ENCODE measurements around the gene PTGDR2.

PTGDR2 gene

GRCh38 chr11:60880643-60881282 lies 25.0 kb upstream of the PTGDR2 start:
- Histone ChIP-seq H2AFZ (ENCODE audit: low read length) (no peak overlapping the region), H4K91ac (ENCODE audit: low read depth, low read length, poor library complexity) (no peak overlapping the region), H3K14ac (ENCODE audit: low read length) (no peak overlapping the region), H3K79me1 (ENCODE audit: low read depth, low read length) (no peaks in the 10 kb centered on the region), H2AK5ac (ENCODE audit: low read depth, low read length) (no peak overlapping the region), H4K8ac (ENCODE audit: low read depth, low read length) (no peak overlapping the region), H3K27ac (replicated peaks; ENCODE audit: low read length) (no peak overlapping the region), H2BK12ac (ENCODE audit: low read length) (no peak overlapping the region), H3K4me3 (ENCODE audit: low read length in 2 of 2) (no peak overlapping the region), H3K4me1 (ENCODE audit: control insufficient read depth in 2 of 2, insufficient read depth in 1 of 2, low read depth in 1 of 2, low read length in 2 of 2) (peaks cover 0 to 6% of the 10 kb centered on the region in 2 donors), H2BK5ac (ENCODE audit: low read length) (no peak overlapping the region), H3K4me2 (ENCODE audit: insufficient read depth, low read length, poor library complexity, severe bottlenecking) (no peak overlapping the region), H3K27me3 (ENCODE audit: control insufficient read depth in 3 of 3, insufficient read depth in 3 of 3, low read depth in 1 of 3, low read length in 3 of 3) (no peaks in the 10 kb centered on the region), H2BK120ac (ENCODE audit: low read depth, low read length) (no peak overlapping the region), H3K9me3 (replicated peaks in 1 of 2; ENCODE audit: control insufficient read depth in 2 of 2, insufficient read depth in 1 of 2, low read depth in 1 of 2, low read length in 2 of 2) (no peaks in the 10 kb centered on the region), H3K4ac (ENCODE audit: low read length) (no peak overlapping the region), H3K23ac (ENCODE audit: low read depth, low read length, poor library complexity) (no peak overlapping the region), H3K18ac (ENCODE audit: low read length) (no peak overlapping the region), H3K36me3 (replicated peaks in 1 of 2; ENCODE audit: control insufficient read depth in 2 of 2, insufficient read depth in 2 of 2, low read length in 2 of 2) (peaks cover 5 to 16% of the 10 kb centered on the region in 2 donors), H3K9ac (ENCODE audit: low read depth, low read length, poor library complexity) (no peak overlapping the region), H2BK15ac (ENCODE audit: low read length) (no peak overlapping the region)
- no peak for DNase-seq (ENCODE audit: low spot score)
- WGBS, 2 donors (ENCODE audit: extremely low coverage in 2 of 2, insufficient read length in 2 of 2, insufficient replicate concordance in 1 of 2) = no CpG with 5 or more reads among the region's 8 CpGs

DNA sequence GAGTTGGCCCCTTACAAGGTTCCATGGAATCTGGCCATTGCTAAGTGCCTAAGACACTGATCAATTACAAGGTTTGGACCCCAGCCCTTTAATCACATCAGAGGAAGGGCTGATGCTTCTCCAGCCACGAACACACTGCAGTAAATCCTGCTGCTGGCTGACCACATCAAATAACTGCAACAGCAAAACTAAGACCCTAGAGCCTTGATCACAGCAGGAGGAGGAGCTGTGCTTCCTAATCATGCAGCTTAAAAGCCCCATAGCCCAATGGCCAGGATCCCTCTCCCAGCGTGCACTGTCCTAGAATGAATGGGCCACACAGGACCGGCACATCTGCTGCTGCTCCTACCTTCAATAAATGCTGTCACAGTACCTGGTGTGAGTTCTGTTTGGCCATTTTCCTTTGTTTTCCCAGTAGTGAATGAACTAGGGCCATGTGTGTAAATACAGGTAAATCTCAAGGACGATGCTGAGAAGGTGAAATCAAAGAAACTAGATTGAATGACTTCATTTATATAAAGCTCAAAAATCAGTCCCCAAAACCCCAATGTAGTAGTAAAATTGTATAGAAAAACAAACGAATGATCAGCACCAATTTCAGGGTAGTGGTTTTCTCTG lies 24.3 kb upstream of the PTGDR2 start:
- H2BK15ac ChIP-seq (ENCODE audit: low read length) = no peak overlapping the region
- no peak overlapping the region for H3K14ac ChIP-seq (ENCODE audit: low read length)
- H3K9me3 ChIP-seq (replicated peaks in 1 of 2; ENCODE audit: control insufficient read depth in 2 of 2, insufficient read depth in 1 of 2, low read depth in 1 of 2, low read length in 2 of 2) = no peaks in the 10 kb centered on the region
- no peak overlapping the region for H2BK5ac ChIP-seq (ENCODE audit: low read length)
- no peak overlapping the region for H3K27ac ChIP-seq (replicated peaks; ENCODE audit: low read length)
- no peak overlapping the region for H4K91ac ChIP-seq (ENCODE audit: low read depth, low read length, poor library complexity)
- H2AK5ac ChIP-seq (ENCODE audit: low read depth, low read length) = no peak overlapping the region
- H2BK12ac ChIP-seq (ENCODE audit: low read length) = no peak overlapping the region
- no CpG with 5 or more reads among the region's 5 CpGs for WGBS, 2 donors (ENCODE audit: extremely low coverage in 2 of 2, insufficient read length in 2 of 2, insufficient replicate concordance in 1 of 2)
- H3K4me1 ChIP-seq (ENCODE audit: control insufficient read depth in 2 of 2, insufficient read depth in 1 of 2, low read depth in 1 of 2, low read length in 2 of 2) = peaks cover 0 to 6% of the 10 kb centered on the region in 2 donors
- no peak overlapping the region for H2BK120ac ChIP-seq (ENCODE audit: low read depth, low read length)
- no peaks in the 10 kb centered on the region for H3K27me3 ChIP-seq (ENCODE audit: control insufficient read depth in 3 of 3, insufficient read depth in 3 of 3, low read depth in 1 of 3, low read length in 3 of 3)
- H3K36me3 ChIP-seq (replicated peaks in 1 of 2; ENCODE audit: control insufficient read depth in 2 of 2, insufficient read depth in 2 of 2, low read length in 2 of 2) = peaks cover 8 to 16% of the 10 kb centered on the region in 2 donors
- no peak overlapping the region for H3K4me2 ChIP-seq (ENCODE audit: insufficient read depth, low read length, poor library complexity, severe bottlenecking)
- no peak overlapping the region for H2AFZ ChIP-seq (ENCODE audit: low read length)
- H3K18ac ChIP-seq (ENCODE audit: low read length) = no peak overlapping the region
- H3K4me3 ChIP-seq (ENCODE audit: low read length in 2 of 2) = no peak overlapping the region
- no peak overlapping the region for H3K4ac ChIP-seq (ENCODE audit: low read length)
- no peaks in the 10 kb centered on the region for H3K79me1 ChIP-seq (ENCODE audit: low read depth, low read length)
- DNase-seq (ENCODE audit: low spot score) = no peak
- no peak overlapping the region for H3K9ac ChIP-seq (ENCODE audit: low read depth, low read length, poor library complexity)
- no peak overlapping the region for H4K8ac ChIP-seq (ENCODE audit: low read depth, low read length)
- H3K23ac ChIP-seq (ENCODE audit: low read depth, low read length, poor library complexity) = no peak overlapping the region

GRCh38 chr11:60879104-60879503 lies 23.4 kb upstream of the PTGDR2 start:
- Histone ChIP-seq H2AFZ (ENCODE audit: low read length) (no peak overlapping the region), H3K18ac (ENCODE audit: low read length) (no peak overlapping the region), H2AK5ac (ENCODE audit: low read depth, low read length) (no peak overlapping the region), H3K27ac (replicated peaks; ENCODE audit: low read length) (no peak overlapping the region), H4K8ac (ENCODE audit: low read depth, low read length) (no peak overlapping the region), H3K27me3 (ENCODE audit: control insufficient read depth in 3 of 3, insufficient read depth in 3 of 3, low read depth in 1 of 3, low read length in 3 of 3) (no peaks in the 10 kb centered on the region), H2BK5ac (ENCODE audit: low read length) (no peak overlapping the region), H3K4me2 (ENCODE audit: insufficient read depth, low read length, poor library complexity, severe bottlenecking) (no peak overlapping the region), H2BK12ac (ENCODE audit: low read length) (no peak overlapping the region), H3K4ac (ENCODE audit: low read length) (no peak overlapping the region), H3K4me1 (ENCODE audit: control insufficient read depth in 2 of 2, insufficient read depth in 1 of 2, low read depth in 1 of 2, low read length in 2 of 2) (peaks cover 0 to 6% of the 10 kb centered on the region in 2 donors), H3K79me1 (ENCODE audit: low read depth, low read length) (no peaks in the 10 kb centered on the region), H3K14ac (ENCODE audit: low read length) (no peak overlapping the region), H4K91ac (ENCODE audit: low read depth, low read length, poor library complexity) (no peak overlapping the region), H3K9me3 (replicated peaks in 1 of 2; ENCODE audit: control insufficient read depth in 2 of 2, insufficient read depth in 1 of 2, low read depth in 1 of 2, low read length in 2 of 2) (no peaks in the 10 kb centered on the region), H2BK15ac (ENCODE audit: low read length) (no peak overlapping the region), H3K9ac (ENCODE audit: low read depth, low read length, poor library complexity) (no peak overlapping the region), H3K4me3 (ENCODE audit: low read length in 2 of 2) (no peak overlapping the region), H3K23ac (ENCODE audit: low read depth, low read length, poor library complexity) (no peak overlapping the region), H2BK120ac (ENCODE audit: low read depth, low read length) (no peak overlapping the region), H3K36me3 (replicated peaks in 1 of 2; ENCODE audit: control insufficient read depth in 2 of 2, insufficient read depth in 2 of 2, low read length in 2 of 2) (peaks cover 8 to 22% of the 10 kb centered on the region in 2 donors)
- DNase-seq (ENCODE audit: low spot score) = no peak
- WGBS, 2 donors (ENCODE audit: extremely low coverage in 2 of 2, insufficient read length in 2 of 2, insufficient replicate concordance in 1 of 2) = no CpG with 5 or more reads among the region's 1 CpG

DNA sequence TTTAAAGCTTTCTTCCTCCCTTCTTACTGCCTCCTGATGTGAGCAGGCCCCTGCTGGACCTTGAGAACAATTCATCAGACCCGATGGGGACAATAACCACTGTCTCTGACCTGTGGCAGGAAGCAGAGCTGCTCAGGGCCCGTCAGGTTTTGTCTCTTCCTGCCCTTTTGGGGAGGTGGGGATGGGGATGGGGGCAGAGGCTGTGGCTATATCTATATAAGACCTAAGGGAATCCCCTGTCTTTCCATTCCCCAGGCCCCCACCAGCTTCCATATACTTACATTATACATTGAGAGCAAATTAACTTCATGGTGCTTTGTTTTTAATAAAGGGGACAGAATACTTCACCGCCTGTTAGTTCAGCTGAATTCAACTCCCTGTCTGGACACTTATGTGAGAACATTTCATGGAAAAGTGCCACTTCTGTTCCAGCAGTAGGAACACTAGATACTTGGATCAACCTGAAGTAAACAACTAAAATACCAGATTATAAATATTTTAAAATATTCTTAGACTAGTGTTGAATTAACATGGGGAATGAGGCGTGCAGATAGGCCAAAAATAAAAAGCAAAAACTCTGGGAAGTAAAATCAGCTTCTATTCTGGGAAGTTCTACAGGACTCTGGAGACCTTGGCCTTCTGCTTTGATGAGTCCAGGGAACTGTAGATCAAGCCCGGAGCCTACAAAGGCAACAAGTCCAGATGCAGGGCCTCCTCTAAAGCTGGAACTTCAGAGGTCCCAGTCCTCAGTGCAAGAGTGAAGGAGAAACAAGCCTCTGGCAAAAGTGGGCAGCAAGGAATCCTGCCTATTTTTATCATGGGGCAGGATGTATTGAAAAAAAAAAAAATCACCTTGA lies 22.7 kb upstream of the PTGDR2 start:
- Histone ChIP-seq H2BK120ac (ENCODE audit: low read depth, low read length) (no peak overlapping the region), H3K27me3 (ENCODE audit: control insufficient read depth in 3 of 3, insufficient read depth in 3 of 3, low read depth in 1 of 3, low read length in 3 of 3) (no peaks in the 10 kb centered on the region), H3K9me3 (replicated peaks in 1 of 2; ENCODE audit: control insufficient read depth in 2 of 2, insufficient read depth in 1 of 2, low read depth in 1 of 2, low read length in 2 of 2) (no peaks in the 10 kb centered on the region), H4K91ac (ENCODE audit: low read depth, low read length, poor library complexity) (no peak overlapping the region), H3K18ac (ENCODE audit: low read length) (no peak overlapping the region), H3K4ac (ENCODE audit: low read length) (no peak overlapping the region), H2BK5ac (ENCODE audit: low read length) (no peak overlapping the region), H3K79me1 (ENCODE audit: low read depth, low read length) (no peaks in the 10 kb centered on the region), H2AFZ (ENCODE audit: low read length) (no peak overlapping the region), H2BK12ac (ENCODE audit: low read length) (no peak overlapping the region), H3K4me2 (ENCODE audit: insufficient read depth, low read length, poor library complexity, severe bottlenecking) (no peak overlapping the region), H3K14ac (ENCODE audit: low read length) (no peak overlapping the region), H3K4me3 (ENCODE audit: low read length in 2 of 2) (no peak overlapping the region), H3K27ac (replicated peaks; ENCODE audit: low read length) (no peak overlapping the region), H2AK5ac (ENCODE audit: low read depth, low read length) (no peak overlapping the region), H3K23ac (ENCODE audit: low read depth, low read length, poor library complexity) (no peak overlapping the region), H3K36me3 (replicated peaks in 1 of 2; ENCODE audit: control insufficient read depth in 2 of 2, insufficient read depth in 2 of 2, low read length in 2 of 2) (peaks cover 8 to 22% of the 10 kb centered on the region in 2 donors), H3K9ac (ENCODE audit: low read depth, low read length, poor library complexity) (no peak overlapping the region), H2BK15ac (ENCODE audit: low read length) (no peak overlapping the region), H4K8ac (ENCODE audit: low read depth, low read length) (no peak overlapping the region), H3K4me1 (ENCODE audit: control insufficient read depth in 2 of 2, insufficient read depth in 1 of 2, low read depth in 1 of 2, low read length in 2 of 2) (peaks cover 0 to 6% of the 10 kb centered on the region in 2 donors)
- no CpG with 5 or more reads among the region's 5 CpGs for WGBS, 2 donors (ENCODE audit: extremely low coverage in 2 of 2, insufficient read length in 2 of 2, insufficient replicate concordance in 1 of 2)
- no peak for DNase-seq (ENCODE audit: low spot score)
